Stimulated activated CD4-positive, alpha-beta T cell treated with anti-CD3 and anti-CD28 coated beads, Interleukin-4, amount 100 ng/mL, for 48 hours (primary cell): ENCODE results near the gene IL36RN.

Experiments
- DNase-seq, 2 donors: peaks; one replicate each; pipeline ENCODE4 v3.0.0-alpha.2; 2020; ENCODE audit warnings: low read depth in 2 of 2

IL36RN gene

DNA sequence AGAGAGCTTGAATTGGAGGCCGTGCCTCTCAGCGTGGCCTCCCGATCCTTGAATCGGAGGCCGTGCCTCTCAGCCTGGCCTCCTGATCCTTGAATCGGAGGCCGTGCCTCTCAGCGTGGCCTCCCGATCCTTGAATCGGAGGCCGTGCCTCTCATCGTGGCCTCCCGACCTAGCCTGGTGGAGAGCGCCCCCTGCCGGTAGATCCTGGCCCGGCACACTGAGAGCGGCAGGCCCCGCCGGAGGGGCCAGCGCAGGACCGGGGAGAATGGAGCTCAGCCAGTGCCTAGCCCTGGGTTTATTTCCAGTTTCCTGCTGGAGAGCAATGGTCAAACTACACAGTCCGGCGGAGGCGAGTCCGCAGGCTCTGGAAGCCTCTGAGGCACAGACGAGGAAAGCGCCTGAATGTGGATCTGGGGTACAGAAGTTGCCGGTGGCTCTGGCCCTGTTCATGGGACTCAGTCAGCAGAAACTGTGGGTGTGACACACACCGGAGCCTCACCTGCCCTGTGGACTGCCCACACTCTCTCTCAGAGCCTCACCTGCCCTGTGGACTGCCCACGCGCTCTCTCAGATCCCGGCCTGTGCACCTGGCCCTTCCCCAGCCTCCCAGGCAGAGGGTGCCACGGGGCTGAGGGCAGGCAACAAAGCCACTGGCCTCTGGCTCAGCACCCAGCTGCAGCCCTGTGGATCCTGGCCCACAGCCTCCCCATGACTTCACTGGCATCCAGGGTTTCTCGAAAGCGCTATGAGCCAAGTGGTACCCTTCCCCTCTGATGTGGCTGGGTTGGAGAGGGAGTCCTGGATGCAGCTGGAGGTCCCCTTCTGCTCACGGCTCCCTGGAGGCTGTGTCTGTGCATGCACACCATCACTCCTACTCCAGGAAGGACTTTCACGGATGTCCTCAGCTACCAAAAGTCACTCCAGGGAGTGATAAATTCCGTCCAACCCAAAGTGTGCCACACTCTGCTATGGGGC is 7.8 kb upstream of the IL36RN start:
- no peak for DNase-seq

DNA sequence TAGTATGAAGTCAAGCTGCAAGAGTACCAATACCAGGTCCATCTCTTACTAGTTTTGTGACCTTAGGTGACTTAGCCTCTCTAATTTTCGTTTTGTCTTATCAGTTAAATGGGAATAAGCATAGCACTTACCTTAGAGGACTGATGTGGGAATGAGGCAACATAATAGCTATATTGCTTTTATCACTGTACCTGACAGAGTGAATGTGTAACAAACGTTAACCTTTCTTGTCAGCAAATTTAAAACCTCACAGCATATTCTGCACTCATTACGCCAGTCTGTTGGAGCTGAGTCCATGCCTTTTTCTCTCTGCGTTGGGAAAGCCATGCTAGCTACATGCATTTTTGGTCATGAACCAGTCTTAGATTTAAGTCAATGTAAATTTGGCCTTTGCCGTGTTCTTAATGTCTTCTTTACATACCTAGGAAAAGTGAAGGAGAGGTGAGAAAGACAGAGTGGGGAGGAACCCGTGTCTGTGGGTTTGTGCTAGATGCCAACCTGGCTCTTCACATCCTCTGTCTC is 6.5 kb upstream of the IL36RN start, which contains the start of gene IL36B:
TSS of gene IL36B (minus strand) at position 472 of the 522 bp plus-strand sequence.
- no peak for DNase-seq

DNA sequence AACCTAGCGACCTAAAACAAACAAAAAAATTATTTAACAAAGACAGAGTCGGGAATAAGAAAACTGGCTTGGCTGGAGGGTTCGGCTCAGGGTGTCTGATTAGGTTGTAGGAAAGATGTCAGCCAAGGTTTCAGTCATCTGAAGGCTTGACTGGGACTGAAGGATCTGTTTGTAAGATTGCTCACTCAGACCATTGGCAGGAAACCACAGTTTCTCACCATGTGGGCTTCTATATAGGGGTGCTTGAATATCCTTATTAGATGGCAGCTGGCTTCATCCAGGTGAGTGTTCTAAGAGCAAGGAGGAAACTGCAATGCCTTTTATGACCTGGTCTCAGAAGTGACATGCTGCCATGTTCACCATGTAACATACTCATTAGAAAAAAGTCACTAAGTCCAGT is 5.3 kb upstream of the IL36RN start:
- no peak for DNase-seq

DNA sequence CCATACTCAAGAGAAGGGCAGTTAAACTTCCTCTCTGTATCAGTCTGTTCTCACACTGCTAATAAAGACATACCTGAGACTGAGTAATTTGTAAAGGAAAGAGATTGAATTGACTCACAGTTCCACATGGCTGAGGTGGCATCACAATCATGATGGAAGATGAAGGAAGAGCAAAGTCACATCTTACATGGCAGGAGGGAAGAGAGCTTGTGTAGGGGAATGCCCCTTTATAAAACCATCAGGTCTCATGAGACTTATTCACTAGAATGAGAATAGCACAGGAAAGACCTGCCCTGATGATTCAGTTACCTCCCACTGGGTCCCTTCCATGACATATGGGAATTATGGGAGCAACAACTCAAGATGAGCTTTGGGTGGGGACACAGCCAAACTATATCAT is 4.9 kb upstream of the IL36RN start:
- DNase-seq, result no peak

DNA sequence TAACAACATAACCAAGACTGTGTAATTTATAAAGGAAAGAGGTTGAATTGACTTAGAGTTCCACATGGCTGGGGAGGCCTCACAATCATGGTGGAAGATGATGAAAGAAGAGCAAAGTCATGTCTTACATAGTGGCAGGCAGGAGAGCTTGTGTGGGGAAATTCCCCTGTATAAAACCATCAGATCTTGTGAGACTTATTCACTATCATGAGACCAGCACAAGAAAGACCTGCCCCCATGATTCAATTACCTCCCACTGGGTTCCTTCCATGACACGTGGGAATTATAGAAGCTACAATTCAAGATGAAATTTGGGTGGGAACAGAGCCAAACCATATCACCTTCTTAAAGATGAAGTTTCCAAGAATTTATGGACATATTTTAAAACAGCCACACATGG is 2.5 kb upstream of the IL36RN start:
- no peak for DNase-seq

DNA sequence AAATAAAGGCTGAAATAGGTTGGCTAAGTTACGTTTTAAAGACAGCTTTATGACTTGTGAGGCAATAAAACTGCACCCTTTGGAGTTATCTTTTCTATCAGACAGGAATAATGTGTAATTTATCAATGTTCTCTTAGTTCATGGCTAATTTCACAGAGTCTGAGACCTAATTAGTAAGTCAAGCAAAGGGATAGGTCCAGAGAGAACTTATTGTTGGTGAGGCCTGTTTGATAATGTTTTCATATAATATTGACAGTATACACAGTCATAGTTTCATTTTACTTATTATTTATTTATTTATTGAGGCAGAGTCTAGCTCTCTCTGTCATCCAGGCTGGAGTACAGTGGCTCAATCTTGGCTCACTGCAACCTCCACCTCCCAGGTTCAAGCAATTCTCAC is 1.9 kb upstream of the IL36RN start:
- no peak for DNase-seq

DNA sequence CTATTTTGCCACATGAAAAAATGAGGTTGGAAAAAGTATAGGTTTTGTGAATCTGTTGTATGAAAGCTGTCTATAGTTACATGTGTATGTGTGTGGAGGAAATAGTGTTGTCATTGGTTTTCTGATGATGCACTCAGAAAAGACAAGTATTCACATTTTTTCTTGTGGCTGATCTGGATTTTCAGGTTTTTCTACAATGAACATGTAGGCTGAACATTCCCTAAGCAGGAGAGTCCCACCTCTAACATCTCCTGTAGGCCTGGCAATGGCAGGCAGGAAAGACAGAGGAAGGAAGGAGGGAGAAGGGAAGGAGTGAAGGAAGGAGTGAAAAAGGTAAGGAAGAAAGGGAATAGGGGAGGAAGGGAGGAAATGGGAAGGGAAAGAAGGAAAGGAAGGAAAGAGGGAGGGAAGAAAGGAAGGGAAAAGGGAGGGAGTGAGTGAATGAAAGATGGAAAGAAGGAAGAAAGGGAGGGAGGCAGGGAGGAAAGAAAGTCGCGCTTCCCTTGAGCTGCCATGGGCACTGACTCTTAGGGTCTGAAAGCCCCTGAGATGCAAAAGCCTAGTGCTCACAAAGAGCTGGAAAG is 495 bp upstream of the IL36RN start:
- no peak for DNase-seq

DNA sequence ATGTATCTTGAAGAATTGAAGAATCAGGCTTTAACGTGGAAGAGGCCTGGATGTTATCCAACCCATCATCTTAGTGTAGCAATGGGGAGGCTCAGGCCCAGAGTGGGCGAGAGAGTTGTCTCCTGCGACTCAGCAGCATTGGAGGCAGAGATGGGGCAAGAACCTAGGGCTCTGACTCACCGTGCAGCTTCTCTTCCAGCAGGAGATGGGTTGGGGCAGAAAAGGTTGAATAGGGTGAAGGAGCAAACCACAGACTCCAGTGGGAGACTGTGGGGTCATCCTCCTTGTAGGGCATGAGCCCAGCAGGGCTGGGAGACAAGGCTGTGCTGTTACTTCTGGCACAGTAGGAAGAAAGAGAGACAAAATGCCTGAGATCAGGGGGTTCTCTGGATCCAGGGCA is 1.4 kb downstream of the IL36RN start:
- DNase-seq, result no peak

DNA sequence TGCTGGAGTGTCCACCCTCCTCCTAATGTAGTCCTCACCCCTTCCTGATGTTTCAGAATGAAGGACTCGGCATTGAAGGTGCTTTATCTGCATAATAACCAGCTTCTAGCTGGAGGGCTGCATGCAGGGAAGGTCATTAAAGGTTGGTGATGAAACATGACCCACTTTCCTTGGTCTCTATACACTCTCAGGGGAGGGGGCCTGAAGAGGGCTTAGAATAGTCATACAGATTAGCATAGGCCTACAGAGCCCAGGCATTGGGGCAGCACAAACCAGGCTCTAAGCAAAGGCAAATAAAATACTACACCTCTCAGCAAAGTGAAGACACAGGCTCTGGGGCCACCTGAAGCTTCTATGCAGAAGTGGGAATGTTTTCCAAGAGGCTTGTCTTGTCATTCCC is 1.8 kb downstream of the IL36RN start:
- DNase-seq, result no peak

DNA sequence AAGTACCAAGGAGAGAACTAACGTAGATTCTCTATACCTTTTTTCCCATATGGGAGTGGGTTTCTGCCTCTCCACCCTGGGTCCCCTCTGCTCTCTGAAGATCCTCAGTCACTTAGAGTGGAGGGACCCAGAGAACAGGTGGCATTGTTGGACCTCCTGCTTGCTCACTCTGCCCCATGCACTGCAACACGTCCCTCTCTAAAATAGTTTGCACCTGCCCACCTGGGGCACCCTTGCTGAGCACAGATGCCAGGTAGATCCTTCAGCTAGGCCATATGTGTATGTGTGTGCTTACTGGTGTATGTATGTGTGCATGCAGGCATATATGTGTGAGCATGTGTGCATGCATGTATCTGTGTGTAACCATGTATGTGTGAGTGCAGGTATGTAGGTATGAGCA is 2.2 kb downstream of the IL36RN start:
- no peak for DNase-seq

DNA sequence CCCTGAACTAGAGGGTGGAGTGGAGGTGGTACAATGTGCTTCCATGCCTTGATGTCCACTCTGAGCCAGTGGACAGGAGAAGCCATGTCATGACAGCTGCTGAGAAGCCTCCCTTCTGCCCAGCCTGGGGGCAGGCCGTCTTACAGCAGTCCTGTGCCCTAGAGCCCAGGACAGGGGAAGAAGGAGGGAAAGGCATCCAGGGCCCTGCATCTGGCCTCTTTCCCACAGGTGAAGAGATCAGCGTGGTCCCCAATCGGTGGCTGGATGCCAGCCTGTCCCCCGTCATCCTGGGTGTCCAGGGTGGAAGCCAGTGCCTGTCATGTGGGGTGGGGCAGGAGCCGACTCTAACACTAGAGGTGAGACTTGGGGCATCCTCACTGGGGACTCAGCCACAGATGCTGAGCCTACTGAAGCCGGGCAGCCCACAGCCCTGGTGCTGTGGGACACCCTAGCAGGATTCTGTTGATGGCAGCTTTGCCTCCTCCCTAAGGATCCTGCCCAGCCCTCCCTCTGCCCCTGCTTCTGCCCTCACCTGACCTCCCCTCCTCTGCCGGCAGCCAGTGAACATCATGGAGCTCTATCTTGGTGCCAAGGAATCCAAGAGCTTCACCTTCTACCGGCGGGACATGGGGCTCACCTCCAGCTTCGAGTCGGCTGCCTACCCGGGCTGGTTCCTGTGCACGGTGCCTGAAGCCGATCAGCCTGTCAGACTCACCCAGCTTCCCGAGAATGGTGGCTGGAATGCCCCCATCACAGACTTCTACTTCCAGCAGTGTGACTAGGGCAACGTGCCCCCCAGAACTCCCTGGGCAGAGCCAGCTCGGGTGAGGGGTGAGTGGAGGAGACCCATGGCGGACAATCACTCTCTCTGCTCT is 3.1 kb downstream of the IL36RN start:
- DNase-seq, result no peak

DNA sequence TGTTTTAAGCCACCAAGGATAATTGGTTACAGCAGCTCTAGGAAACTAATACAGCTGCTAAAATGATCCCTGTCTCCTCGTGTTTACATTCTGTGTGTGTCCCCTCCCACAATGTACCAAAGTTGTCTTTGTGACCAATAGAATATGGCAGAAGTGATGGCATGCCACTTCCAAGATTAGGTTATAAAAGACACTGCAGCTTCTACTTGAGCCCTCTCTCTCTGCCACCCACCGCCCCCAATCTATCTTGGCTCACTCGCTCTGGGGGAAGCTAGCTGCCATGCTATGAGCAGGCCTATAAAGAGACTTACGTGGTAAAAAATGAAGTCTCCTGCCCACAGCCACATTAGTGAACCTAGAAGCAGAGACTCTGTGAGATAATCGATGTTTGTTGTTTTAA is 5.3 kb downstream of the IL36RN start:
- DNase-seq, result no peak

DNA sequence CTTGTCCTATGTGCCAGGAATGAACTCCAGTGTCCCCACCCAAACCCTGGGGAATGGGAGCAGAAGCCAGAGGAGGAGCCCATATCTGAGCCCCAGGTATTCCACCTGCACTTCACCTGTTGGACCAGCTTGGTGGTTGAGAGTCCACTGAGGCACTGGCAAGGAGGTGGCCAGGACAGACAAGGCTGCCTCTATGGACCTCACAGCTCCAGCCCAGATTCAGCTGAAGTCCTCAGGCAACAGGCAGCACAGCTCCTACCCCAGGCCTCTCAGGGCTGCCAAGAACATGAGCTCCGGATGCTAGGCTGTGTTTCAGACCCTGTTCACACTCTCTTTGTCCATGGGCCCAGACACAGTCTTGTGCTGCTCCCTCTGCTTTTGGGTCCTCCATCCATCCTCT is 5.9 kb downstream of the IL36RN start:
- no peak for DNase-seq

DNA sequence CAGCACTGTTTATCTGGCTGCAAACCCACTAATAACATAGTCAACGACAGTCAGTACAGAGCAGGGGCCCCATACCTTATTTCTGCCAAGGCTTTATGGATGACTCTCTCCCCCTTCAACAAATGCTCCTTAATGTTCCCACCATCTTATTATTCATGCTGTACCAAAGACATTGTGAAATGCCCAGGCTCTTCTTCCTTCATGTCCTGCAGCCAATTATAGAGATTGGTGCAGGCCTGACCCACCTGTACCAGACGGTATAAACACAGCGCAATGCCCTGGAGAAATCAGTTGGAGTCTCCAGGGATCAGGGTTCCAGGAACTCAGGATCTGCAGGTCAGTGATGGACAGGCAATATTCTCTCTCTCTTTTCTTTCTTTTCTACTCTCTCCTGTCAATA is 8.7 kb downstream of the IL36RN start, which contains the start of gene IL1F10:
TSS of gene IL1F10 (plus strand) at position 290 of the 400 bp plus-strand sequence. CDS start 4,769 bp downstream, outside the sequence.
- DNase-seq, result no peak

DNA sequence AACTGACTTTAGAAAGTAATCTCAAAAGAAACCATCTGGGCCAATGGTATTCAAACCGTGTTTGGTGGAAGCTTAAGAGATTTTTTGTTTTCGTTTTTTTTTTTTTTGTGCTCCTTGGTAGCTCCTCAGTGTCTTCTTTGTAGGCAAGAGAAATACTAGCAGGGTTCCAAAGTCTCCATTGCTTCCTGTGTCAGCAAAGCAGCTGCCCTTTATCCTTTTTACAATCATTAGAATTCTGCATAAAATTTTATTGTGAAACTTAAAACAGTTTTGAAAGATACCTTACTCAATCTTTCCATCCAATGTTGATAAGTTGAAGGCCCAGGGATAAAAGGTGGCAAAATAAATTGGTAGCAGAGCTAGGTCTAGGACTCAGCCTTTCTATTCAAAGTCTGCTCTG is 9.3 kb downstream of the IL36RN start:
- no peak for DNase-seq

DNA sequence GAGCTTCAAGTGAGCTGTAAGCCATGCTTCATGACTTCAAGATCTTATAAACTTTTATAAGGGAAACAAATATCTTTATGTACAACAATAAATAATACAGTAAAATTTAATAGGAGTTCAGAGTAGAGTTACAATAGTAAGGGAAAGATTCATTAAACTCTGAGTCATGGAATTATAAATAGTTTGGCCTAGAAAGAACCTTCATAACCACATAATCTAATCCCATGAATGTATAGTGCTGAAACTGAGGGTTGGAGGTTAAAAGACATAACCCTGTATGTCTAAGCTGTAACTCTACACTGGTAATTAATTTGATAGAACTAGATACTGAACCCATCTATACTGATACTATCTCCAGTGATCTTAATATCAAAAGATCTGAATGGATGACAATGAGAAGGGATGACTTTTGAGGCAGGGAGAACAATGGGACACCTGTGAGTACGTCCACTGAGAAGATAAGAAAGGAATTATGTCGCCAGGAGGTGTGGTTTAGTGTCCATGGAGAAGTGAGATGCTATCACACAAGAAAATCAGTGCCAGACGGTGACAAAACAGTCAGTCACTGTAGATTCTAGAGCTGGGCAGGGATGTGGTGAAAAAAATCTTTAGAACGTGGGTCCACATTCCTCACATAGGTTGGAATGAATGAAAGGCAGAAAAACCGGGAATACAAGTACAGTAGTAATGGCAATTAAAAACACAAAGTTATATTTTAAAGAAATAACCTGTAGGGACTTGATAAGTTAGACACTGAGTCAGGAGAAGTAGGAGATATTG is 9.9 kb downstream of the IL36RN start:
- DNase-seq, result no peak

DNA sequence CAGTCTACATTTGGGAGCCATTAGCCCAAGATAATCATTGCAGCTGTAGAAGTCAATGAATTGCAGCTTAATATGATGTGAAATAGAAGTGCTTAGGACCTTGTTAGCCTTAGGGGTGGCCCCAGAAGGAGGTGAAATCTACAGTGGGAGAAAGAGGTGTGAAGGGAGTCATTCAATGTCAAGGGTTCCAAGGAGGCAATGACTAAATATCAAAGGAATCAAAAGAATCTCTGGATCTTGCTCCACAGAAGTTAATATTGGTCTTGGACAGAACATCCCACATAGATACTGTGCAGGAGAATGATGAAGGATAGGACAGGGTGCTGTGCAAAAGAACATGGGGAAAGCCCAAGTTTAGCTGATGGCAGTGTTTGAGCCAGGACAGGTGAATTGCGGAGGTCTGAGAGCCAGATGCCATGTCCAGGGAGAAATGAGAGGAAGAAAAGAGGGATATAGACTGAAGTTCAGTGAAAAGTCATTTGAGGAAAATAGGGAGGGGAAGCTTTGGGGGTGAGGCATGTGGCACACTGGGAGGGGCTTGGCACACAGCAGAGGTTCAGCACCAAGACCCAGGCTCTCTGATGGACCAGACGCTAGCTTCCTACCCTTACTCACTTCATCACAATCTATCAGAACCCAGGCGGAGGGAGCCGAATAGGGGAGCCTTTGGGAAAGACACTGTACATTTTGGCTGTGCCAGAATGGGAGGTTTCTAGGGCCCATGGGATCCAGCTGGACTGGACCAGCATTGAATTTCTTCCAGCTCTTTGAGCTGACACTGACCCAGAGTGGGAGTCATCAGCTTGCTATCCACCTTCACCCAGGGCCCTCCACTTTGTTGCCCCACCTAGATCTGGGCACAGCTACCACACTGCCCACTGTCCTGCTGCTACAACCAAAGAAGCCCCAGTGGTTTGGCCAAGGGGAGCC is 10.9 kb downstream of the IL36RN start:
- no peak for DNase-seq

DNA sequence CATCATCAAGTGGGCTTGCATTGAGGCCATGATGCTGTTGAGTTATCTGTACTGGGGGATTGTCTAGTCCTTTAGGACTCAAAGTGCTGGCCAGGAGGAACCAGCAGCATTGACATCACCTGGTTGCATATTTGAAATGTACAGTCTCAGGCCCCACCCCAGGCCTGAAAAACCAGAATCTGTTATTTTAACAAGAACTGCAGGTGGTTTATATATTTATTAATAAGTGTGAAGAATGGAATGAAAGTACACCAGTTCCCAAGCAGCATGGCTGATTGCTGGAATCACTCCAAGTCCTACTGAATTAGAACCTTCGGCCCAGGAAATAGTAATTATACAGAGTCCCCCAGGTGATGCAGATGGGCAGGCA is 11.6 kb downstream of the IL36RN start:
- DNase-seq, result no peak

DNA sequence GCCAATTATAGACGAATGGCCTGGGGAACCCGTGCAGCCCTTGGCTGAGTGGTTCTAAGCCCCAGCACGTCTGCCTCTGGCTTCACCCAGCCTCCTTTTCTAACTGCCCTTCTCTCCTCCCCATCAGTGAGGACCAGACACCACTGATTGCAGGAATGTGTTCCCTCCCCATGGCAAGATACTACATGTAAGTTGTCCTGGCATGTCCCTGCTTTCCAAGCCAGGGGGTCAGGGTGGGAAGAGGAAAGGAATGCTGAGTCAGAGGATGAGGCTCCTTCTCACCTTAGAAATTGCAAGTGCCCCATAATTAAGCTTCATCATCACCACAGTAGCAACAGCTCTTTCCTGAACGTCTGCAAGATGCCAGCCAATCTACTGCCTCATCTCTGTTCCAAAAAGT is 13.6 kb downstream of the IL36RN start:
- no peak for DNase-seq

DNA sequence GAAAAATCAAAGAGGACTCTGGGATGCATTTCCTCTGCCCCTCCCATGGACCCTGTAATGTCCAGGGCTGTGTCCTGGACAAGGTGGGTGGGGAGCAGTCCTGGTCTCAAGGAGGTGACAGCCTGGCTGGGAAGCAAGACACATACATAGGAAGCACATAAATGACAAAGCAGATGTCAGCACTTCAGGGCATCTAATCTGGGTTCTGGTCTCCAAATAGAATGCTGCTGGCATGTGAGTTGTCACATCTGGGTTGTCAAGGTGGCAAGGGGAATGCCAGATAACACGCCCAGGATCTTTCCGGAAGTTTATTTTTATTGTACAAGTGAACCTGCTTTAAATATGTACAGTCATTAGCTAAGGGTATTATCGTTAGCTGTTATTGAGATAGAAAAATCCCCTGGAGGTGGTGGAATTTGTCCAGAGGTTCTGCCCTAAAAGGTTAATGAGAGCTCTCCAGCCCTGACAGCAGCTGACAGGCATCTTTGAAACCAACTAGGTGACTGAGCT is 14.4 kb downstream of the IL36RN start:
- DNase-seq, result no peak
